ENCODE results near the gene TLX3. TPM values are rescaled to one million over a fixed set of nuclear protein-coding genes. Genes with fewer than 3 reads are reported as not detected.

The TLX3 gene
- total RNA-seq, 2 donors from 2014 or later: not detected

- Mint-ChIP-seq H3K36me3 (peaks cover 0 to 6% of the 10 kb centered on the region in 2 donors), H3K9me3 (no peaks in the 10 kb centered on the region), H3K27ac (peak overlapping the region in 1 of 2 donors; percentile 22)
- ATAC-seq (no peak), DNase-seq (ENCODE audit: low spot score in 2 of 2) (no peak)
These were observed 5.8 kb downstream of the TLX3 start for GRCh38 chr5:171314728-171315385.

- no peak for ATAC-seq
- DNase-seq (ENCODE audit: low spot score in 2 of 2): no peak
- no peak overlapping the region for H3K27ac Mint-ChIP-seq
These were observed 6.4 kb downstream of the TLX3 start for GRCh38 chr5:171315386-171315891.

GRCh38 chr5:171315925-171316257, 6.8 kb downstream of the TLX3 start:
- Mint-ChIP-seq H3K27ac (peak overlapping the region in 1 of 2 donors; percentile 44), H3K36me3 (peaks cover 0 to 6% of the 10 kb centered on the region in 2 donors), H3K9me3 (no peaks in the 10 kb centered on the region)
- DNase-seq (ENCODE audit: low spot score in 2 of 2) (no peak), ATAC-seq (no peak)

More at GRCh38 chr5:171315386-171315891, 6.4 kb downstream of the TLX3 start:
- no peaks in the 10 kb centered on the region for H3K9me3 Mint-ChIP-seq
- H3K36me3 Mint-ChIP-seq: peaks cover 0 to 6% of the 10 kb centered on the region in 2 donors

GRCh38 chr5:171316258-171317121, 7.4 kb downstream of the TLX3 start:
- peaks cover 0 to 6% of the 10 kb centered on the region in 2 donors for H3K36me3 Mint-ChIP-seq
- H3K9me3 Mint-ChIP-seq: no peaks in the 10 kb centered on the region
- DNase-seq (ENCODE audit: low spot score in 2 of 2): no peak
- no peak for ATAC-seq
- peak overlapping the region in 1 of 2 donors; percentile 44 for H3K27ac Mint-ChIP-seq

- Mint-ChIP-seq H3K27ac (no peak overlapping the region), H3K36me3 (peaks cover 0 to 6% of the 10 kb centered on the region in 2 donors), H3K9me3 (no peaks in the 10 kb centered on the region)
- ATAC-seq: no peak
- no peak for DNase-seq (ENCODE audit: low spot score in 2 of 2)
These were observed 8.2 kb downstream of the TLX3 start for GRCh38 chr5:171317230-171317629.

- Mint-ChIP-seq H3K27ac (no peak overlapping the region), H3K36me3 (peaks cover 0 to 2% of the 10 kb centered on the region in 2 donors), H3K9me3 (no peaks in the 10 kb centered on the region)
- no peak for ATAC-seq
- DNase-seq (ENCODE audit: low spot score in 2 of 2): no peak
These were observed 9.0 kb downstream of the TLX3 start for GRCh38 chr5:171318026-171318425.

GRCh38 chr5:171321447-171321846, 12.4 kb downstream of the TLX3 start:
- H3K9me3 Mint-ChIP-seq: no peaks in the 10 kb centered on the region
- no peak for ATAC-seq
- no peak for DNase-seq (ENCODE audit: low spot score in 2 of 2)
- no peaks in the 10 kb centered on the region for H3K36me3 Mint-ChIP-seq
- no peak overlapping the region for H3K27ac Mint-ChIP-seq

- no peaks in the 10 kb centered on the region for H3K36me3 Mint-ChIP-seq
- no peak overlapping the region for H3K27ac Mint-ChIP-seq
- no peaks in the 10 kb centered on the region for H3K9me3 Mint-ChIP-seq
- DNase-seq (ENCODE audit: low spot score in 2 of 2): no peak
- ATAC-seq: no peak
These were observed 13.5 kb downstream of the TLX3 start for GRCh38 chr5:171322527-171322926.

GRCh38 chr5:171323007-171323406, 14.0 kb downstream of the TLX3 start:
- no peaks in the 10 kb centered on the region for H3K36me3 Mint-ChIP-seq

GRCh38 chr5:171323806-171324632, 15.0 kb downstream of the TLX3 start:
- Mint-ChIP-seq H3K27ac (no peak overlapping the region), H3K9me3 (no peaks in the 10 kb centered on the region), H3K36me3 (no peaks in the 10 kb centered on the region)
- DNase-seq (ENCODE audit: low spot score in 2 of 2) (no peak), ATAC-seq (no peak)

More at GRCh38 chr5:171323007-171323406, 14.0 kb downstream of the TLX3 start:
- DNase-seq (ENCODE audit: low spot score in 2 of 2): no peak
- H3K9me3 Mint-ChIP-seq: no peaks in the 10 kb centered on the region
- no peak for ATAC-seq
- H3K27ac Mint-ChIP-seq: no peak overlapping the region

GRCh38 chr5:171330021-171330420, 21.0 kb downstream of the TLX3 start:
- Mint-ChIP-seq H3K36me3 (no peaks in the 10 kb centered on the region), H3K9me3 (no peaks in the 10 kb centered on the region), H3K27ac (no peak overlapping the region)
- DNase-seq (ENCODE audit: low spot score in 2 of 2) (no peak), ATAC-seq (no peak)

GRCh38 chr5:171335616-171336015, 26.6 kb downstream of the TLX3 start:
- ATAC-seq (no peak), DNase-seq (ENCODE audit: low spot score in 2 of 2) (no peak)
- Mint-ChIP-seq H3K36me3 (no peaks in the 10 kb centered on the region), H3K9me3 (no peaks in the 10 kb centered on the region), H3K27ac (no peak overlapping the region)

GRCh38 chr5:171336521-171337209, 27.6 kb downstream of the TLX3 start:
- Mint-ChIP-seq H3K27ac (no peak overlapping the region), H3K36me3 (no peaks in the 10 kb centered on the region), H3K9me3 (no peaks in the 10 kb centered on the region)
- DNase-seq (ENCODE audit: low spot score in 2 of 2): peak in 1 of 2 donors; percentile 24
- peak in 1 of 2 donors; percentile 76 for ATAC-seq

GRCh38 chr5:171337210-171337569, 28.1 kb downstream of the TLX3 start:
- no peak for ATAC-seq
- no peak for DNase-seq (ENCODE audit: low spot score in 2 of 2)
- no peak overlapping the region for H3K27ac Mint-ChIP-seq
- no peaks in the 10 kb centered on the region for H3K9me3 Mint-ChIP-seq
- no peaks in the 10 kb centered on the region for H3K36me3 Mint-ChIP-seq

- ATAC-seq: no peak
- no peak overlapping the region for H3K27ac Mint-ChIP-seq
- no peak for DNase-seq (ENCODE audit: low spot score in 2 of 2)
- no peaks in the 10 kb centered on the region for H3K36me3 Mint-ChIP-seq
- no peaks in the 10 kb centered on the region for H3K9me3 Mint-ChIP-seq
These were observed 31.0 kb downstream of the TLX3 start for GRCh38 chr5:171340042-171340441.

GRCh38 chr5:171340491-171340890, 31.4 kb downstream of the TLX3 start:
- no peak for ATAC-seq
- Mint-ChIP-seq H3K27ac (no peak overlapping the region), H3K36me3 (no peaks in the 10 kb centered on the region), H3K9me3 (no peaks in the 10 kb centered on the region)
- DNase-seq (ENCODE audit: low spot score in 2 of 2): no peak
